ENCODE measurements around the gene DIS3L2. TPM values are rescaled to one million over a fixed set of nuclear protein-coding genes. Genes with fewer than 3 reads are reported as not detected.

DIS3L2 gene
- polyA plus RNA-seq, 1 experiment = 8.2 TPM

GRCh38 chr2:231922311-231923009 is 39.1 kb upstream of the DIS3L2 start:
- POLR2A ChIA-PET = no interaction called here
- peaks cover 60% of the 10 kb centered on the region for H3K27me3 ChIP-seq (ENCODE audit: control insufficient read depth, insufficient read depth, low read length)
- CTCF ChIA-PET = interaction anchor here (0.9 to 6.5 kb wide), 5 partner anchors 218 to 517 kb away, joined by 3 to 67 read pairs (median 6); no protein-coding TSS in a partner anchor

GRCh38 chr2:231923010-231923344 is 38.5 kb upstream of the DIS3L2 start:
- Histone ChIP-seq H3K27ac (ENCODE audit: low read depth, low read length) (no peak overlapping the region), H3K4me3 (ENCODE audit: low read depth, low read length) (no peak overlapping the region), H3K9me3 (ENCODE audit: control insufficient read depth, insufficient read depth, low read length) (no peaks in the 10 kb centered on the region; the same call in 1 of the 2 replicates), H3K27me3 (ENCODE audit: control insufficient read depth, insufficient read depth, low read length) (peaks cover 61% of the 10 kb centered on the region)
- ChIA-PET POLR2A (no interaction called here), CTCF (interaction anchor here (0.7 to 6.5 kb wide), 6 partner anchors 12 to 404 kb away, joined by 3 to 67 read pairs (median 5); no protein-coding TSS in a partner anchor)
- TF ChIP-seq CTCF (IDR thresholded peaks at IDR 0.05; ENCODE audit: low read depth, low read length) = no peak
- DNase-seq (ENCODE audit: low read depth, low spot score) = no peak

More at GRCh38 chr2:231922311-231923009, 39.1 kb upstream of the DIS3L2 start:
- DNase-seq (ENCODE audit: low read depth, low spot score) = no peak
- H3K4me3 ChIP-seq (ENCODE audit: low read depth, low read length) = no peak overlapping the region
- TF ChIP-seq CTCF (IDR thresholded peaks at IDR 0.05; ENCODE audit: low read depth, low read length) = no peak
- H3K27ac ChIP-seq (ENCODE audit: low read depth, low read length) = no peak overlapping the region
- no peaks in the 10 kb centered on the region; the same call in 1 of the 2 replicates for H3K9me3 ChIP-seq (ENCODE audit: control insufficient read depth, insufficient read depth, low read length)

- TF ChIP-seq CTCF (IDR thresholded peaks at IDR 0.05; ENCODE audit: low read depth, low read length) = no peak
- no peak for DNase-seq (ENCODE audit: low read depth, low spot score)
- H3K27me3 ChIP-seq (ENCODE audit: control insufficient read depth, insufficient read depth, low read length) = peaks cover 70% of the 10 kb centered on the region
- ChIA-PET CTCF (interaction anchor here (0.7 to 6.5 kb wide), 15 partner anchors 8 to 515 kb away, joined by 3 to 67 read pairs (median 4); no protein-coding TSS in a partner anchor), POLR2A (no interaction called here)
- no peak overlapping the region for H3K4me3 ChIP-seq (ENCODE audit: low read depth, low read length)
- no peaks in the 10 kb centered on the region; the same call in 1 of the 2 replicates for H3K9me3 ChIP-seq (ENCODE audit: control insufficient read depth, insufficient read depth, low read length)
- H3K27ac ChIP-seq (ENCODE audit: low read depth, low read length) = no peak overlapping the region
Observed at GRCh38 chr2:231923951-231924888, 37.3 kb upstream of the DIS3L2 start.

GRCh38 chr2:231924889-231925275 is 36.6 kb upstream of the DIS3L2 start:
- no peak for TF ChIP-seq CTCF (IDR thresholded peaks at IDR 0.05; ENCODE audit: low read depth, low read length)

More at GRCh38 chr2:231924889-231925275, 36.6 kb upstream of the DIS3L2 start:
- no peak overlapping the region for H3K4me3 ChIP-seq (ENCODE audit: low read depth, low read length)
- H3K27me3 ChIP-seq (ENCODE audit: control insufficient read depth, insufficient read depth, low read length) = peaks cover 70% of the 10 kb centered on the region
- POLR2A ChIA-PET = no interaction called here
- CTCF ChIA-PET = interaction anchor here (0.7 to 6.5 kb wide), 15 partner anchors 9 to 599 kb away, joined by 3 to 67 read pairs (median 4); no protein-coding TSS in a partner anchor
- H3K9me3 ChIP-seq (ENCODE audit: control insufficient read depth, insufficient read depth, low read length) = no peaks in the 10 kb centered on the region; the same call in 1 of the 2 replicates
- H3K27ac ChIP-seq (ENCODE audit: low read depth, low read length) = no peak overlapping the region
- no peak for DNase-seq (ENCODE audit: low read depth, low spot score)

All from AG04450 (cell line).